Fibroblast of skin of right biceps (primary cell): Measurements from ENCODE around the gene MAP3K3.

Experiments
- DNase-seq: peaks from one replicate; pipeline ENCODE4 v3.0.0-alpha.2; 2013

MAP3K3 gene

DNA sequence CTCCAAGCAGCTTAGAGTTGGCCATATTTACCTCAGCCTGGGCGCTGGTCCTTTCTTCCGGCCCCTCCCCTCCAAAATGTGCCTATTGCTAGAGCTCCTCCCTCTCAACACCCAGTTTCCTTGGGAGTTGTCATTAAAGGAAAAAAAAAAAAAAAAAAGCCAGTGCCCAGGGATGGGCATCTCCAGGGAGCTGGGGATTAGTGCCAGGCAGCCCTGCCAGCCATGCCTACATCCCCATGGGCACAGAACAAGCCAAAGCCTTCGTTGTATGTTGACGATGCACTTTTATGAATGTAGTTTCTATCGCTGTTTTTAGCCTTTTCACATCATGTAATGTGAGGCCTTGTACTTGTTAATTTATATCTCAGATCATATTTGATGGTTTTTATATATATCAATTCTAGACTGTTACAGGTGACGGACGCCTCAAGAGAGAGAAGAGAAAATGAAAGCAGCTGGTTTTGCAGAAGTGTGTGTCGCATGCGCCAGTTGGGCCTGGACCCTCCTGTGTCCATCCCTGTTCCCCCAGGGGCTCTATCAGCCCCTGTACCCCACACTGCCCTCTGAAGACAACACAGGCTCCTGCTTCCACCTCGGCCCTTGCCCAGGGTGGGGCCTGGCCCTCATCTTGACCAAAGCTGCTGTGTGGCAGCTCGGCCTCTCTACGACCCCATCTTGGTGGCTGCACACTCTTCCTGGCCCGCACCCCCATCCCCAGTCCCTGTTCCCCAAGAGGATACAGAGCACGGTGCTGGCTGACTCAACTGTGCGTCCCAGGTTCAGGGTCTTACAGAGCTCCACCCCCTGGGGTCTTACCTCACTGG, 72.9 kb downstream of the MAP3K3 start:
- DNase-seq: no peak

DNA sequence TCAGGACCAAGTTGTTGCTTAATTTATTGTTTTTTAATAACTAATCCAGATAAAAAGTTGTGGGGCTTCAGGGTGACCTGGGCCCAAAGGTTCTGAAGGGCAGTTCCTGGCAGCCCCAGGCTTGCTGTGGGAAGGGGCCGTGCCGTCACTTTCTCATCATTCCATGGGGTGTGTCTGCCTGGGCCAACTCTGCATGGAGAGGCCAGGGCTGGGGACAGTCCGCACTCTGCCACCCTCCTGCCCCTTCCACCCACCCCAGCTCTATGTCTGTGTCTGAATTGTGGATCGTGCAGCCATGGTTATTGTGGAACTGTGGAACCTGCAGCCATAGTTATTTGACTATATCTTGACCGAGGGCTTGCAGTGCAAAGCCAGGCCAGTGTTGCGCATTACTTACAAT, 73.7 kb downstream of the MAP3K3 start:
- DNase-seq: no peak

DNA sequence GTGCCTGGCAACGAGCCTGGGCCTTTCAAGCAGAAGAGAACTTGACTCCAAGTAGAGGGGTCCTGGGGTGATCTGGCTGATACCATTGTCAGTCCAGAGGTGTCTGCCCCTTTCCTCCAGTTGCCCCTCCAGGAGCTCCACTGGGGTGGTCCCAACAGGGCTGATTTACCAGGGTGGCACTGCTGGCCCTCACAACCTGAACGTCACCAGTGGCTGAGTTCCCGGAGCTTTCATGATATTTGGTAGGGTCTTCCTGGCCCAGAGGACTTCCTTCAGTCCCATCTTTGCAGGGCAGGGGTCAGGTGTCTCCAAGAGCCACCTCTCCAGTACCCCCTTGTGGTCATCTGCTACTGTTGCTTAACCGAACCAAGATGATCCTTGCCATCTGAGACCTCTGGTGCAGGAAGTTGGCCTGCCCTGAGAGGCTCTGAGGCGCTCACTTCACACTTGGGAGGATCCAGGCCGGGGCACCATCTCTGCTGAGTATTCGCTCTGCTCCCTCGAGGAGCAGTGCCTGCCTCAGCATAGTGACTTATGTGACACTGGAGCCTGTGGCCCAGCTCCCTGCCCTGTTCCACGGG, 74.3 kb downstream of the MAP3K3 start:
- peak; percentile 38 for DNase-seq

DNA sequence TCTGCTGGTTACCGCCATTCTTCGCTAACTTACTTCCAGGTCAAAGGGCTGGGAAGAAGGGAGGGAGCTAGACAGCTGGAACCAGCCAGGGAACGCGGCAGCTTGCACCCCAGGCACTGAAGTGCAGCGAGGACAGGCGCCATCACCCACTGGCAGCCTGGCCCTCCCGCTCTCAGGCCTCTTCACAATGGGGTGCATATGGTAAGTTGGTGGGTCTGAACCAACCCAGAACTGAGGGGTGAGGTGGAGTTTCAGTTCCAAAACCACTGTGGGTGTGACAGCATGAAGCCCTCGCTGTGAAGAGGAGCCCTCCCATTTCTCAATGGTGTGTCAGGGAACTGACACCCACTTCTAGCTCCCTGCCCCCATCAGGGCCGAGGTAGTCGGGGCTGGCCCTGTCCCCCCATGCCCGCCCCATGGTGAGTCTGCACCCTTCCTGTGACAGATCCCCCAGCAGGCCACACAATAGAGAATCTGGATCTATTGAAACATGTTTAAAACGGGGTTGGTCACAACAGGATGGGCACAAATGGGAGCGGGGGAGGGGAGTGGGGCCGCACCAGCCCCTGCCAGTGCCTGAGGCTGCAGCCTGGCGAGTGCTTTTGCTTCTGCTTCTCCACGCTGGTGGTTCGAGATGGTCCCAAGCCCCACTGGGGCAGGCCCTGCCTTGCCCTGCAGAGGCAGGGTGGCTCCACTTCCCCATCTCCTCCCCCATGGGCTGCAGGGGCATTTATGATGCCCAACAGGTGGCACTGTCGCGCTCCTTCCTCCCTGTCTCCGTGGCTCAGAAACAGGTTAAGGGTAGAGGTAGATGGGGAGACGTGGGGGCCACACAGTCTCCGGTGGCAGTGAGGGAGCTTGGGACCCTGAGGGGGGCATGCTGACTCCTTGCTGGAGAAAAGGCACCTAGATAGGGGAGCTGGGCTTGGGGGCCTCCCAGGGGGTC, 75.4 kb downstream of the MAP3K3 start:
- DNase-seq: peak; percentile 36

DNA sequence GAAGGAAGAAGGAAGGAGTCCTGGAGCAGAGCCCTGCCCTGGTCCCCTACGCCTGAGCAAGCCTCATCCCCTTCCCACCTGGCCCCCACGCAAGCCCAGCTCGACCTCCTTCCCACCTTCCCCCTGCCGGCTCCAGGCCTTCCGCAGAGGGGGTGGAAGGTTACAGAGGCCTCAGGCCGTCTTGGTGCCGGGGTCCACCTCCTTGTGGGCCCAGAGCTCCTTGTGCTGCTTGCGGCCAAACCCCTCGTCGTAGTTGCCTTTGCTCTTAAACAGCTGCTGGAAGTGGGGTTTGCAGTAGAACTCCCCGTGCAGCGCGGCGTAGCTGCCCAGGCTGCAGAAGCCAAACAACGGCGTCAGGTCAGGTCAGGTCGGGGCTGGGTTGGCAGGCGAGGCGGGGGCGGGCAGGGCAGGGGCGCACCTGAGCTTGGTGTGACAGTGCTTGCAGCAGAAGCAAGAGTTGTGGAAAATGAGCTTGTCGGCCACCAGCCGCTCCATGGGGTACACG, 76.2 kb downstream of the MAP3K3 start:
- no peak for DNase-seq

DNA sequence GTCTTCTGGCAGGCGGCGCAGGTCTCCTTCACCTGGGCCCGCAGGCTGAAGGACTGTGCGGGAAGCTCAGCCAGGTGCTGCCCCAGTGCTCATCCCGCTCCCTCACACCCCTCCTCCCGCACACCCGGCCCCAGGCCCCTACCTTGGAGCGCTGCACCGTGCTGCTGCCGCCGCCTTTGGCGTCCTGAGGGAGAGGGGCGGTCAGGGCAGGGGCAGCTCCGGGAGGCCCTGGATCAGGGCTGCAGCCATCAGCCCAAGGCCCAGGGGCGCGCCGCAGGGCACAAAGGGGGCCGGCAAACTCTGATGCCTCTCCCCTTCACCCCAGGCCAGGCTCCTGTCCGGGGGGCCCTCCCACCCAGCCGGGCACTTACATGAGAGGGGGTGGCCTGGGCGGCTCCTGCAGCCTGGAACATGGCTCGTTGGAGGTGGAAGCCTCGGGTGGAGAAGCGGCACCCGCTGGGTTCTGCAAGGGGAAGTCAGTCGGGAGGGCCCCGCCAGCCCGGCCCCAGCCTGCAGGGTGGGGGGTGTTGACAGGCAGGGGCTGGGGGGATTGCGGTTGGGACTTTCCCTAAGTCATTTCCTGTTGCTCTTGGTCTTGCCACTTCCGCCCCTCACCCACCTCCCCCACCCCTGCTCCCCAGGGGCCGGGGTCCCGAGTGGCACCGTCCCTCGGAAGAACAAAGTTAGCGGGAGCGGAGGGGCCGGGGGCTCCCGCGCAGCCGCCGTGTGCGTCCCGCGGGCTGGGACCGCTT, 76.8 kb downstream of the MAP3K3 start:
- peak; percentile 80 for DNase-seq

DNA sequence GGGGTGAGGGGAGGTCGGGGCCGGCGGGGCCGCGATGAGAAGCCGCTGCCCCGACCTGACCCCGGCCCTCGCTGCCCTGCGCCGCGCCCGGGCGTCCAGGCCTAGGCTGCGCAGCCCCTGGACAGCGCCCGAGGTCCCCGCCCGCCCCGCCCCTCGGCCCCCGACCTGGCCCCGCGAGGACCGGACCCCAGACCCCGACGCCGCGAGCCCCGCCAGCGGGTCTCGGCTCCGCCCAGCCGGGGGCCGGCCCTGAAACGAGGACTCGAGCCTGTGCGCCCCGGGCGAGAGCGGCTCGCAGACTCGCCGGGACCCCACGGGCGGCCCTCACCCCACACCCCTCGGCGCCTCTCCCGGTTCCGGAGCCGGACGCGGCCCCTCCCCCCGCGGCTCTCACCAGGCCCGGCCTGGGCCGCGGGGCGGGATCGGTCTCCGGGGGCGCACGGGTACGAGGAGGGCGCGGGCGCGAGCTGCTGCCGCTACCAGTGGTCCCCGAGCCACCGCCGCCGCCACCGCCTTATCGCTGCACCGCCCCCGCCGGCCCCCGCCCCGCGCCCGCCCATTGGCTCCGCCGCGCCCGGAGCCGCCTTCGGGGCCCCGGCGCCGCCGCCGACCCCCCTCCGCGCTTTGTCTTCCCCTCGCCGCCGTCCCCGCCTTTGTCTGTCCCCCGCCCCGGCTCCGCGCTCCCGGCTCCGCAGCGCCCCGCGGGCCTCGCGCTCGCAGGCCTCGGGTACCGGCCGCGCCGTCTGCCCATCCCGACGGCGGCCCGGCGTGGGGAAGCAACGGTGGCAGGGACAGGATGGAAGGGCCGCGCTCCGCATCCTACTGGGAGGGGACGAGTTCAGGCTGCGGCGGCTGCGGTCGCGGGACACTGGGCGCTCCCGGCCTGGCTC, 77.7 kb downstream of the MAP3K3 start, which contains the start of gene LIMD2:
LIMD2 (minus strand) TSS at position 488 of the 890 bp plus-strand sequence. CDS start 827 bp downstream, outside the sequence.
- peak; percentile 72 for DNase-seq

DNA sequence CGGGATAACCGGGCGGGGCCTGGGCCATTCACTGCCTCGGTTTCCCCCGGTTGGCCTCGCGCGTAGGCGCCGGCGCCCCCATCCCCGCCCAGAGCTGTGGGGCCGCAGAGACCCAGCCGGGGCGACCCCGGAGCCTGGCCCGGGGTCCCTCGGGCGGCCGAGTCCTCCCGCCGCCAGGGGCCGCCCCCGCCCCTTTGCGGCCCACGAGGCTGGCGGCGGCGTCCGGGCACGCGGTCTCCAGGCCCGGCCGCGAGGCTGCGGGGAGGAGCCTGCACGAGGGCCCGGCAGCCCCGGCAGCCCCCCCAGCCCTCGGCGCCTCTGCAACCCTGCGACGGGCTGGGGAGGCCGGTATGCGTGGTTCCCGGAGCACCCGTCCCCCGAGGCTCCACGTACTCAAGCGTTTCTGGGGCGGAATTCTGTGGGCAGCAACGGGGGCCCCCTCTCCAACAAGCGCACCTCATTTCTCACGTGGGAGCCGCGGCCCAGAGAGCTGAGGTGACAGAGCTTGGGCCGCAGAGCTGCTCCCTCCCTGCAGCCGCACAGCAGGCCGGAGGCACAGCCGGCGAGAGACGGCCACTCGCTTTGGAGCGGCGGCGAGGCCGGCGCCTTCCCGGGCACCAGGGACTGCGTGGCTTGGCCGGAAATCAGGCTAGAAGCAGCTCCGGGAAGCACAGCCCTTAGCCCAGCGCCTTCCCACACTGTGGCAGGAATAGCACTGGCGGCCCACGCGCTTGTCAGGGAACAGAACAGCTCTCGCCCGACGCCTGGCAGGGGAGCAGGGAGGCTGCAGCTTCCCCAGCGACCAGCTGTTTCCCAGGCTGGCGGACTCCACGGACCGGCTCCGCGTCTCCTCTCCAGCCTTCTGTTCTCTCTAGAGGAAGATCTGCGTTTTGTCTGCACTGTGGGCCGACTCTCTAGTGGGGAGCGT, 78.6 kb downstream of the MAP3K3 start:
- DNase-seq: peak; percentile 64

DNA sequence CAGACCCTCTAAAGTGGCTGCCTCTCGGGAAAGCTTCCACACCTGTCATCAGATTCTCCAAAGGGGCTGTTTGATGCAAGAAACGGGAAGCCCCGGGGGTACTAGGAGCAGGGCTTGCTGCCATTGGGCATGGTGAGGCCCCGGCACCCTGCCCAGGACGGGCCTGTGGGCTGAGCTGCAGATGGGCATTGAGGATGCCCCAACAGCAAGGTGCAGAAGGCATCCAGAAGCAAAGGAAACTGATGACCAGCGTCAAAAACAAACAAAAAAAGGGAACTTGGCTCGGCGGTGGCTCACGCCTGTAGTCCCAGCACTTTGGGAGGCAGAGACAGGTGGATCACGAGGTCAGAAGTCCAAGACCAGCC, 79.2 kb downstream of the MAP3K3 start:
- no peak for DNase-seq

DNA sequence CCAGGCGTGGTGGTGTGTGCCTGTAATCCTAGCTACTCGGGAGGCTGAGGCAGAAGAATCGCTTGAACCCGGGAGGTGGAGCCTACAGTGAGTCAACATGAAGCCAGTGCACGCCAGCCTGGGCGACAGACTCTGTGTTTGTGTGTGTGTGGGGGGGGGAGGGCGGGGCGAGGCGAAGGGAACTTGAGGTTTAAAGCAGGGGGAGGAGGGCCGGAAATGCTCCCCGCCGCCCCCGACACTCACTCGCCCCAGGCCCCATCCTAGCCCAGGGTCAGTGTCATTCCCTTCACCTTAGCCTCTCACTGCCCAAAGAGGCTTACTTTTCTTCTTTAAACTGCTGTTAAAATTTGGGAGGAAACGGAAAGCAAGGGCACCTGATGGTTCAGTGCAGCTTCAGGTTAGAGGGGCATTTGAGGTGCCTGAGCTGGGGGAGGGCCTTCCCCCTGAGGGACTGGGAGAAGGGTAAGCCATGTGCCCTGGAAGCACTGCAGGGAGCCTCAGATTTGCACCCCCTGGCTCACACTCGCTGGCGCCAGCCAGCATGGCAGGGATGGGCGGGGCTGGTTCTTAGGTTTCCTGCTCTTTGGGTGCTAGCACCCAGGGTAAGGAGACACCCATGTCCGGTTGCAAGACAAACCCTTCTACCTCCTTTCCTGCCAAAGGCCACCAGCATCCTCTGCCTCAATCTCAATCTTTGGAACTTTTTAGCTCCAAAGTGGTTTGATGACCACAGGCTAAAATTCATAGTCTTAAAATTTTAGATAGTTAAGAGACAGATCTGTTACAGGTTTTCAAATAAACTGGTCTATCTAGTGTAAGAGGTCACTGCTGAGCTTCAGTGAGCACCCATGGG, 79.9 kb downstream of the MAP3K3 start:
- no peak for DNase-seq

DNA sequence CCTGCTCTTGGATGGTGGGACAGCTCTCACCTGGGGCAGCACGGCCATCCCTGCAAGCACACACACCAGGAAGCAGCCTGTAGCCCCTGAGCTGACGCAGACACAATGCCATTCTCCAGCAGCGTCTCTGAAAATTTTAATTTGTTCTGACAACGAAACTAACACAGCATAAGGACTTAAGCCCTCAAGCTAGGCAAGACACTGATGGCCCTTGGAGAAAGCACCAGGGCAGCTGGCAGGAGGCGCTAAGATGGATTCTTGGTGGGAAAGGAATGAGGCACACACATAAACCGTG, 80.5 kb downstream of the MAP3K3 start:
- DNase-seq: no peak

DNA sequence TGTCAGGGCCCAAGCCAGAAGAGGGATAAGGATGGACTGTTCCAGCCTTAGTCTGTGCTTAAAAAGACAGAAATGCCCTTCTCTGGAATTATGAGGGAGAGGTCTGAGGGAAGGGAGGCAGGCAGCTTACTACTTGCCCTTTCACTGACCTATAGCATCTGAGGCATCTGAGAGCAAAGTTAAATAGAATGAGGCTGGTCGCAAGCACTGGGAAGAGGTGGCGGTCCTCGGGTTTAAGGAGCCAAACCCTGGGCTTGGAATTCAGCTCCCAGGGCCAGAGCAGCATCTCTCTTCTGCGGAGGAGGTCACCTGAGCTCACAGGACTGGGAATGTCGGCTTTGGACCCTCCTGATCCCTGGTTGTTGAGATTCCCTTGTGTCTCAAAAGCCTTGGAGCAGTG, 80.8 kb downstream of the MAP3K3 start:
- no peak for DNase-seq

DNA sequence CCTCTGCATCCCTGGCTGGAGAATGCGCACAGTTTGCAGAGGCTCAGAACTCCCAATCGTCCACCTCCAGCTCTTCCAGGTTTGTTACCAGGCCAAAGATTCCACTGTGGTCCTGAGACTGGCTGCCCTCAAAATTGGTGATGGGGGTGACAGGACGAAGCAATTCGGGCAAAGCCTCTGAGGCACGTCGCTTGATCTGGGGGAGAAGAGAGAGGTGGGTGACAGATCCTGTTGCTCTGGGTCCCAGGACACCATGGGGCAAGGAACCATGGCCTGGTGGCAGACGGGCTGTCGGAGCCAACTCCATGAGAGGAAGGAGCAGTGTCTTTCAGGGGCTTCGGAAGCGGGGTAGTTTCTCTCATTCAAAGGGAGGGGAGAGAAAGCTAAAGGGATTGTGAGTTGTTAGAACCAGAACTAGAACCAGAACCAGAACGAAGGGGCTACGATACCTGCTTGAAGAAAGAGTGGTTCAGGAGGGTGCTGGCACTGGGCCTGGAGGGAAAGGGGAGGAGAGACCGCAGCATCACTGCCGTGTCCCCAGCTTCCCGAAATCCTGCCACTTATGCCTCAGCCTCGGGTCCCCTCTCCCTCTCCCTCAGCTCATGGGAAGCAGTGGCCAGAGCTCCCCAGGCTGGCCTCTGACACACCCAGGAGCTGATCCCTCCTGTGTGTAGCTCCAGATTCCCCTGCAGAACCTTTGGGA, 81.5 kb downstream of the MAP3K3 start:
- DNase-seq: no peak

DNA sequence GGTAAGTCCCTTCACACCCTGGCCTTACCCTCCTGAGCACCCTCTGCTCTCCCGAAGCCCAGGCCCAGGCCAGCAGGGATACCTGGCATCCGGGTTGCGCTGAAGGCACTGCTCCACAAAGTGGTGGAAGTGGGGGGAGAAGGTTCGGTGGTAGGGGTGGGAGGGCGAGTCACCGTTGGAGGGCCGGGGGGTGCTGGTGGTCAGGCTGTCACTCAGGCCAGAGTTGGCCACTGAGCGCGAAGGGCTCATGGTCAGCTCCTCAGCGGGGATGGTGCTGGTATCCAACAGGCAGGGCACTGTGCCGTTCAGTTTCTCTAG, 82.0 kb downstream of the MAP3K3 start:
- no peak for DNase-seq

DNA sequence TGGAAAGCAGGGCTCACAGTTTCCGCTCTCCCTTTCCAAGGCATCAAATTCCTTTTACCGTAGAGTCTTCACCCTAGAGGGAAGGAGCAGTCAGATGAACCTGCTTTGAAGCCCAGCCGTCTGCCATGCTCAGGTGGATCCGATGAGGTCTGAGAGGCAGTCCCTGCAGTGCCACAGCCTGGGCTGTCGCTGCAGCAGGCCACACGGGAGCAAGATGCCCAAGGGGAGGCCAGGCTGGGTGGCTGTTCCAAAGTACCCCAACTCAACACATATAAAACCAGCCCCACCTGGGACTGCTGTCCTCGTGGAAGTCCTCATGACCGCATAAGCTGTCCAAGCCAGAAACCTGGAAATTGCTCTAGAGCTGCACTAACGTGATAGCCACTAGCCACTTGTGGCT, 82.6 kb downstream of the MAP3K3 start:
- no peak for DNase-seq

DNA sequence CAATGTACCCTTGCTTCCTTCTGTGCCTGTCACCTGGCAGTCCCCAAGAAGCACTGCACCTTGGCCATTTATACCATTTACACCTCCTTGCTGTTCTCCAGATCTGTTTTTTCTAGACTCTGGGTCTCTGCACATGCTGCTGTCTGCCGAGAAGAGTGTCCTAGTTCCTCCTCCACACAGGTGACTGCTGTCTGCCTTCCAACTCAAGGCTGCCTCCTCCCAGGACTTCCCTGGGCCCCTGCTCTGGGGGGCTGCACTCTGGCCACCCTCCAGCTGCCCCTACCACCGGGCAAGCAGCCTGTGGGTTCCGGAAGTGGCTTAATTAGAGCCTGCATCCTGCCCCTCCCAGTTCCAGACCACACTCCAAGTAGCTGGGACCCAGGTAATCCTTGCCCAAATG, 83.4 kb downstream of the MAP3K3 start:
- DNase-seq: no peak

DNA sequence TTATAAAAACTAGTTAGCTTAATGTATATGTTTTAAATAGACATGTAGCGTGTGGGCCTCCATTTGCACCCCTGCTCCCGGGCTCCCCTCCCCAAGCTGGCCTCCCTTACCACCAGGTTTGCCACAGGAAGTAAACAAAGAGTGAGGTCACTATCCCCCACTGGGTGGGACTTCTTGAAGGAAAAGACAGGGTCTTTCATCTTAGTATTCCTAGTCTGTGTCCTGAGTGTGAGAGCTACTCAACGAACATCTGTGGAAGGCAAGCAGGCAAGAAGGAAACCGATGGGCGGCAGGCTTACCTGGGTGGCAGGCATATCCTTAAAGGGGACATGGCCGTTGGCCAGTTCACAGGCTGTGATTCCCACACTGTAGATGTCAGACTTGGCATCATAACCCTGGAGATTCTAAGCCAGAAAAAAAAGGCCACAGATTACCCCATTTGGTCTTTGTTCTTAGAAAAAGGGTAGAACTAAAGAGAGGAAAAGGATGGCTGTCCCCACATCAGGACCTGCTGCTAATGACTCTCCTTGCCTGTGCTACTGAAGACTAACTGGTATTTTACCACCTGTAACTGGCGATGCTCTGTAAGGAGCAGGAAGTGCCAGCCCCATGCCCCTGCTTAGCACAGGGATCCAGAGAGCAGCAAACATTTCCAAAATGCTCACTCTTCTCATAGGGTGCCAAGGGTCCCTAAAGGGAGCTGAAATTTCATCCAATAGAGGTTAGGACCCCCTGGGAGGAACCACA, 84.3 kb downstream of the MAP3K3 start:
- DNase-seq: no peak

DNA sequence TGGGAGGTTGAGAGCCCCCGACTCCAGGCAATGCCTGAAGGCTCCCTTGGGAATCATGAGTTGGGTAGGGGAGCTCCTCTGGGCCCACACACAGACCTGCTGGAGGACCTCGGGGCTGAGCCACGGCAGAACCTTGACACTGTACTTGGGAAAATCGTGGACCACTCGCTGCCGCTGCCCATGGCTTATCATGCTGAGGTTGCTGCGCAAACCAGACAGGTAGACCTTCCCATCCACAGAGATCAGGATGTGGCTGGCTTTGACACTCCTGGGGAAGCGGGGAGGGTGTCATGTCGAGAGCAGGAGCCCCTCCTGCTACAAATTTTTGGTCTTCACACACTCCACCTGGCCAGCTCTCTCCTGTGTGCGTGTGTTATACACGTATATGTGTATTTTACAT, 84.9 kb downstream of the MAP3K3 start:
- no peak for DNase-seq
